Liver (tissue), 9 donors: Measurements from ENCODE around the gene MPRIP. TPM values are rescaled to one million over a fixed set of nuclear protein-coding genes. Genes with fewer than 3 reads are reported as not detected.

Source experiments
- DNase-seq: peaks from one replicate; pipeline ENCODE4 v3.0.0-alpha.2; 2017; ENCODE audit warnings: low spot score
- H3K27ac ChIP-seq, 2 donors: one replicate each; pipeline ENCODE4 v1.7.0; 2013; ENCODE audit warnings: inconsistent platforms in 2 of 2, low read length in 2 of 2, control low read depth in 1 of 2, low read depth in 1 of 2, mild to moderate bottlenecking in 1 of 2
- H3K27me3 ChIP-seq, 4 donors: one replicate each; pipeline versions ENCODE4 v1.6.1 to v1.7.0; 2013; ENCODE audit warnings: low read length in 3 of 4, inconsistent platforms in 1 of 4, mild to moderate bottlenecking in 1 of 4, moderate library complexity in 1 of 4; ENCODE audit not compliant: control insufficient read depth in 4 of 4, insufficient read depth in 4 of 4
- H3K36me3 ChIP-seq, 4 donors: one replicate each; pipeline versions ENCODE4 v1.6.1 to v1.7.0; 2013; ENCODE audit warnings: low read length in 3 of 4, mild to moderate bottlenecking in 3 of 4, low read depth in 1 of 4, moderate library complexity in 1 of 4; ENCODE audit not compliant: control insufficient read depth in 4 of 4, insufficient read depth in 3 of 4
- H3K4me1 ChIP-seq, 4 donors: one replicate each; pipeline versions ENCODE4 v1.6.1 to v1.7.0; 2013; ENCODE audit warnings: low read length in 3 of 4, mild to moderate bottlenecking in 3 of 4, moderate library complexity in 1 of 4; ENCODE audit not compliant: control insufficient read depth in 4 of 4, insufficient read depth in 4 of 4
- H3K4me3 ChIP-seq, 3 donors: one replicate each; pipeline versions ENCODE4 v1.6.1 to v1.7.0; 2013; ENCODE audit warnings: low read length in 3 of 3, control low read depth in 1 of 3, low read depth in 1 of 3, mild to moderate bottlenecking in 1 of 3
- H3K9ac ChIP-seq, 2 donors: one replicate each; pipeline ENCODE4 v1.7.0; 2013; ENCODE audit warnings: low read length in 2 of 2, mild to moderate bottlenecking in 2 of 2, moderate library complexity in 2 of 2, control low read depth in 1 of 2, low read depth in 1 of 2
- H3K9me3 ChIP-seq, 4 donors: one replicate each; pipeline versions ENCODE4 v1.6.1 to v1.7.0; 2013; ENCODE audit warnings: low read length in 3 of 4; ENCODE audit not compliant: control insufficient read depth in 4 of 4
- ATF3 ChIP-seq: IDR thresholded peaks from 2 replicates; pipeline ENCODE4 v1.6.1; 2016; ENCODE audit warnings: antibody characterized with exemption
- CTCF ChIP-seq: fragments of 150-350 bp; IDR thresholded peaks from 2 replicates; pipeline ENCODE4 v1.5.1; 2017; ENCODE audit warnings: improper control_type of control experiment, low read depth, low read length; ENCODE audit not compliant: missing input control
- EGR1 ChIP-seq, 2 donors: IDR thresholded peaks; 2 replicates each; pipeline ENCODE4 v1.6.1; 2016 to 2018; ENCODE audit warnings: antibody characterized with exemption in 2 of 2, low read depth in 2 of 2
- FOXA1 ChIP-seq: IDR thresholded peaks from 2 replicates; pipeline ENCODE4 v1.6.1; 2016; ENCODE audit warnings: antibody characterized with exemption
- FOXA2 ChIP-seq: IDR thresholded peaks from 2 replicates; pipeline ENCODE4 v1.6.1; 2016; ENCODE audit warnings: antibody characterized with exemption
- GABPA ChIP-seq, 2 donors: IDR thresholded peaks in 1 of 2; conservative IDR thresholded peaks in 1 of 2; 2 replicates each; pipeline ENCODE4 v1.6.1; 2016; ENCODE audit warnings: antibody characterized with exemption in 2 of 2, mild to moderate bottlenecking in 1 of 2, moderate library complexity in 1 of 2
- HNF4A ChIP-seq, 2 donors: conservative IDR thresholded peaks; 2 replicates each; pipeline ENCODE4 v1.6.1; 2016; ENCODE audit warnings: antibody characterized with exemption in 2 of 2, mild to moderate bottlenecking in 2 of 2
- JUND ChIP-seq, 2 donors: IDR thresholded peaks; 2 replicates each; pipeline ENCODE4 v1.6.1; 2016; ENCODE audit warnings: antibody characterized with exemption in 2 of 2
- NR2F2 ChIP-seq: IDR thresholded peaks from 2 replicates; pipeline ENCODE4 v1.6.1; 2016; ENCODE audit warnings: antibody characterized with exemption
- RAD21 ChIP-seq, 2 donors: IDR thresholded peaks; 2 replicates each; pipeline ENCODE4 v1.6.1; 2016; ENCODE audit warnings: antibody characterized with exemption in 2 of 2, mild to moderate bottlenecking in 2 of 2
- SP1 ChIP-seq: IDR thresholded peaks from 2 replicates; pipeline ENCODE4 v1.6.1; 2018; ENCODE audit warnings: antibody characterized with exemption, mild to moderate bottlenecking
- TAF1 ChIP-seq: conservative IDR thresholded peaks from 2 replicates; pipeline ENCODE4 v1.6.1; 2016; ENCODE audit warnings: antibody characterized with exemption, mild to moderate bottlenecking
- YY1 ChIP-seq: IDR thresholded peaks from 2 replicates; pipeline ENCODE4 v1.6.1; 2016; ENCODE audit warnings: antibody characterized with exemption, mild to moderate bottlenecking
- ZBTB33 ChIP-seq: IDR thresholded peaks from 2 replicates; pipeline ENCODE4 v1.6.1; 2016; ENCODE audit warnings: antibody characterized with exemption
- WGBS: extraction: QIAGEN DNeasy Blood & Tissue Kit; methylation state at CpG from one replicate; pipeline ENCODE4 v1.1.7; 2013; 5-methylcytosine and 5-hydroxymethylcytosine counted together
- polyA plus RNA-seq, 2 donors: library from polyadenylated mRNA; stranded (reverse) in 1 of 2; unstranded in 1 of 2; fragments of 200-250 nt in 1 of 2; fragments of >200 nt in 1 of 2; fragmentation: Nextera tagmentation in 1 of 2; extraction: Ambion mirVana in 1 of 2; gene quantifications; one replicate each; pipeline versions ENCODE4 v1.2.1 to v1.2.3, GENCODE V29; 2013 to 2015
- total RNA-seq, 2 donors: library from RNA; depleted of rRNA; stranded (reverse); fragments of >200 nt; gene quantifications; one replicate each; pipeline ENCODE4 v1.2.3, GENCODE V29; 2014
- donor health status: healthy.
- donor health status: healthy.
- donor health status: healthy.
- donor health status: healthy.
- donor health status: healthy.

The MPRIP gene
- total and polyA plus RNA-seq, 4 donors = 21.2 to 61.9 (median 34.7) TPM

GRCh38 chr17:17093764-17094163, 51.5 kb downstream of the MPRIP start (continued):
- TF ChIP-seq ATF3 = no peak
- TF ChIP-seq SP1 = no peak
- no peak for TF ChIP-seq FOXA1
- no peak for TF ChIP-seq YY1

- DNase-seq = no peak
Measured at GRCh38 chr17:17096438-17097178, 54.4 kb downstream of the MPRIP start.

GRCh38 chr17:17097763-17098345, 55.6 kb downstream of the MPRIP start:
- no peak for DNase-seq
- Histone ChIP-seq H3K4me1 (peaks cover 0 to 13% (median 0%) of the 10 kb centered on the region in 4 donors), H3K27ac (no peak overlapping the region), H3K4me3 (no peak overlapping the region), H3K9ac (no peak overlapping the region), H3K9me3 (no peaks in the 10 kb centered on the region), H3K36me3 (peaks cover 0 to 4% (median 1%) of the 10 kb centered on the region in 4 donors), H3K27me3 (no peaks in the 10 kb centered on the region)
- no peak for TF ChIP-seq NR2F2
- no peak for TF ChIP-seq FOXA2
- no peak for TF ChIP-seq GABPA (IDR thresholded peaks at IDR 0.05 in 1 of 2, conservative IDR thresholded peaks at IDR 0.05 in 1 of 2)
- TF ChIP-seq RAD21 (IDR thresholded peaks at IDR 0.05) = no peak
- TF ChIP-seq CTCF = no peak
- TF ChIP-seq ATF3 = no peak
- no peak for TF ChIP-seq HNF4A (conservative IDR thresholded peaks at IDR 0.05)
- TF ChIP-seq EGR1 (IDR thresholded peaks at IDR 0.05; ENCODE audit: low read depth in 2 of 2) = no peak
- no peak for TF ChIP-seq ZBTB33
- WGBS = 94% methylated on average over 7 of the region's 7 CpGs

More at GRCh38 chr17:17096438-17097178, 54.4 kb downstream of the MPRIP start:
- Histone ChIP-seq H3K27me3 (no peaks in the 10 kb centered on the region), H3K4me1 (peaks cover 0 to 10% (median 0%) of the 10 kb centered on the region in 4 donors), H3K36me3 (peaks cover 0 to 2% (median 1%) of the 10 kb centered on the region in 4 donors), H3K4me3 (no peak overlapping the region), H3K9me3 (no peaks in the 10 kb centered on the region), H3K9ac (no peak overlapping the region), H3K27ac (no peak overlapping the region)
- no peak for TF ChIP-seq TAF1
- TF ChIP-seq JUND (IDR thresholded peaks at IDR 0.05) = no peak
- no peak for TF ChIP-seq HNF4A (conservative IDR thresholded peaks at IDR 0.05)
- TF ChIP-seq FOXA2 = no peak
- TF ChIP-seq NR2F2 = no peak
- TF ChIP-seq YY1 = no peak
- WGBS = 78% methylated on average over 7 of the region's 7 CpGs
